K562 (cell line): ENCODE data around the gene LRFN3. TPM values are rescaled to one million over a fixed set of nuclear protein-coding genes. Genes with fewer than 3 reads are reported as not detected.

Experiments
- E2F3 ChIP-seq: fragments of 250-450 bp; sonication (Bioruptor Pico); IDR thresholded peaks from 2 replicates; pipeline ENCODE4 v1.4.0; 2020; ENCODE audit warnings: mild to moderate bottlenecking
- ETV1 ChIP-seq: fragments of 450-650 bp; conservative IDR thresholded peaks from 2 replicates; pipeline ENCODE4 v1.6.1; 2016; ENCODE audit warnings: missing genetic modification characterization, control low read depth, low read depth, missing compliant biosample characterization
- FOXK1 ChIP-seq: sonication (generic); formaldehyde crosslinking; IDR thresholded peaks from 2 replicates; pipeline ENCODE4 v1.8.0; 2022; ENCODE audit warnings: missing genetic modification reagents, mild to moderate bottlenecking, borderline replicate concordance
- HNRNPLL ChIP-seq: fragments of 200-400 bp; formaldehyde crosslinking; IDR thresholded peaks from 2 replicates; pipeline ENCODE4 v1.6.1; 2017; ENCODE audit warnings: low read length, low read depth, mild to moderate bottlenecking; ENCODE audit not compliant: poor library complexity, severe bottlenecking
- NFIC ChIP-seq: fragments of 450-650 bp; IDR thresholded peaks from 2 replicates; pipeline ENCODE4 v1.6.1; 2017; ENCODE audit warnings: mild to moderate bottlenecking, inconsistent platforms
- PHB ChIP-seq: fragments of 250-450 bp; sonication (Bioruptor Pico); IDR thresholded peaks from 2 replicates; pipeline ENCODE4 v1.5.0; 2021
- POLR2A ChIP-seq: fragments of 450-650 bp; conservative IDR thresholded peaks from 2 replicates; pipeline ENCODE4 v1.6.1; 2016
- RAD51 ChIP-seq: fragments of 450-650 bp; IDR thresholded peaks from 2 replicates; pipeline ENCODE4 v1.7.1; 2016; ENCODE audit warnings: low read depth, mild to moderate bottlenecking, borderline replicate concordance
- TCF7L2 ChIP-seq: fragments of 150-350 bp; IDR thresholded peaks from 2 replicates; pipeline ENCODE4 v1.6.1; 2016; ENCODE audit warnings: low read depth, mild to moderate bottlenecking, low read length, moderate library complexity
- ZBTB1 ChIP-seq: sonication (generic); formaldehyde crosslinking; IDR thresholded peaks from 2 replicates; pipeline ENCODE4 v1.8.1; 2023; ENCODE audit warnings: missing genetic modification reagents, low read depth, mild to moderate bottlenecking, borderline replicate concordance
- ZNF174 ChIP-seq: fragments of 250-450 bp; sonication (Bioruptor Pico); IDR thresholded peaks from 2 replicates; pipeline ENCODE4 v1.4.0; 2020; ENCODE audit warnings: mild to moderate bottlenecking
- ZNF282 ChIP-seq: sonication (generic); formaldehyde crosslinking; IDR thresholded peaks from 2 replicates; pipeline ENCODE4 v1.8.1; 2023; ENCODE audit warnings: missing genetic modification reagents
- ZNF785 ChIP-seq: fragments of 250-450 bp; sonication (Bioruptor Pico); IDR thresholded peaks from 2 replicates; pipeline ENCODE4 v1.4.0; 2020; ENCODE audit warnings: mild to moderate bottlenecking
- ZNF830 ChIP-seq: fragments of 250-450 bp; sonication (Bioruptor Pico); IDR thresholded peaks from 2 replicates; pipeline ENCODE4 v1.5.0; 2021; ENCODE audit warnings: mild to moderate bottlenecking
- polyA plus RNA-seq, 8 experiments: library from polyadenylated mRNA; depleted of rRNA in 4 of 8; stranded (reverse) in 5 of 8; unstranded in 3 of 8; fragments of >200 nt; fragmentation: Nextera tagmentation in 2 of 8; fragmentation: Illumina TruSeq in 1 of 8; extraction: Ambion mirVana in 2 of 8; extraction: Trizol in 1 of 8; gene quantifications; 2 replicates each; pipeline versions ENCODE4 v1.2.1 to v1.2.3, GENCODE V29; 2011 to 2014; ENCODE audit warnings: inconsistent platforms in 1 of 8, missing spikeins in 1 of 8
- total RNA-seq, 7 experiments: library from RNA; depleted of rRNA in 6 of 7; stranded (reverse); fragments of >200 nt in 6 of 7; fragmentation: Illumina TruSeq in 2 of 7; extraction: Trizol in 2 of 7; gene quantifications; 2 replicates each; pipeline versions ENCODE4 v1.2.1 to v1.2.3, GENCODE V29; 2011 to 2021; ENCODE audit warnings: low replicate concordance in 1 of 7
- TF ChIP-seq, protein P1 (sequence below): fragments of 250-450 bp; sonication (Bioruptor Pico); IDR thresholded peaks from 2 replicates; pipeline ENCODE4 v1.4.0; 2020
- TF ChIP-seq, protein P2 (sequence below), 2 experiments: IDR thresholded peaks in 1 of 2; conservative IDR thresholded peaks in 1 of 2; 2 replicates each; pipeline ENCODE4 v1.6.1; 2016; ENCODE audit warnings: low read depth in 2 of 2, mild to moderate bottlenecking in 1 of 2, missing compliant biosample characterization in 1 of 2, missing genetic modification characterization in 1 of 2, moderate library complexity in 1 of 2
- TF ChIP-seq, protein P3 (sequence below): fragments of 450-650 bp; IDR thresholded peaks from 2 replicates; pipeline ENCODE4 v1.6.1; 2016
- TF ChIP-seq, protein P4 (sequence below): sonication (generic); formaldehyde crosslinking; IDR thresholded peaks from 2 replicates; pipeline ENCODE4 v1.8.1; 2023; ENCODE audit warnings: mild to moderate bottlenecking, missing genetic modification reagents, moderate library complexity

The LRFN3 gene
- total and polyA plus RNA-seq, 9 of the 15 experiments (the other 6 are each of a cell fraction or from before 2014, with no cell fraction given) = 0.03 to 0.12 (median 0.11) TPM; not detected in 6

DNA sequence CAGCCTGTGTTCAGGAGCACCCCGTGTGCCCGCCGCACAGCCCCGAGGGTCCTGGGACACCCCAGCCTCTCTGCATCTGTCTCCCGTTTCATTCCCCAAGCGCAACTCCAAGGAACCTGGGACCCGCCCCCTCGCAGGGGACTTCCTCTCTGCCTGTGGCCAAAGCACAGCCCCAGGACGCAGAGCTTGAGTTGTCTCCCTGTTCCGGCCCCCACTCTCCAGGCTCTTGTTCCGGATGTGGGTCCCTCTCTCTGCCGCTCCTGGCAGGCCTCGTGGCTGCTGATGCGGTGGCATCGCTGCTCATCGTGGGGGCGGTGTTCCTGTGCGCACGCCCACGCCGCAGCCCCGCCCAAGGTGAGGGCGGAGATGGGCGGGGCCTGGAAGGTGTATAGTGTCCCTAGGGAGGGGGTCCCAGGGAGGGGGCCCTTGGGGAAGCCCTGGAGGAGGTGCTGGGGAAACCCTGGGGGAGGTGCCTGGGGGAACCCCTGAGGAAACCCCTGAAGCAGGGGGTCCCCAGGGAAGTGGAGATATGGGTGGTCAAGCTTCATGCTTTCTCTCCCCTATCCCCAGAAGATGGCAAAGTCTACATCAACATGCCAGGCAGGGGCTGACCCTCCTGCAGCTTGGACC, 32.5 kb upstream of the LRFN3 start (continued):
- TF ChIP-seq, protein P1, sequence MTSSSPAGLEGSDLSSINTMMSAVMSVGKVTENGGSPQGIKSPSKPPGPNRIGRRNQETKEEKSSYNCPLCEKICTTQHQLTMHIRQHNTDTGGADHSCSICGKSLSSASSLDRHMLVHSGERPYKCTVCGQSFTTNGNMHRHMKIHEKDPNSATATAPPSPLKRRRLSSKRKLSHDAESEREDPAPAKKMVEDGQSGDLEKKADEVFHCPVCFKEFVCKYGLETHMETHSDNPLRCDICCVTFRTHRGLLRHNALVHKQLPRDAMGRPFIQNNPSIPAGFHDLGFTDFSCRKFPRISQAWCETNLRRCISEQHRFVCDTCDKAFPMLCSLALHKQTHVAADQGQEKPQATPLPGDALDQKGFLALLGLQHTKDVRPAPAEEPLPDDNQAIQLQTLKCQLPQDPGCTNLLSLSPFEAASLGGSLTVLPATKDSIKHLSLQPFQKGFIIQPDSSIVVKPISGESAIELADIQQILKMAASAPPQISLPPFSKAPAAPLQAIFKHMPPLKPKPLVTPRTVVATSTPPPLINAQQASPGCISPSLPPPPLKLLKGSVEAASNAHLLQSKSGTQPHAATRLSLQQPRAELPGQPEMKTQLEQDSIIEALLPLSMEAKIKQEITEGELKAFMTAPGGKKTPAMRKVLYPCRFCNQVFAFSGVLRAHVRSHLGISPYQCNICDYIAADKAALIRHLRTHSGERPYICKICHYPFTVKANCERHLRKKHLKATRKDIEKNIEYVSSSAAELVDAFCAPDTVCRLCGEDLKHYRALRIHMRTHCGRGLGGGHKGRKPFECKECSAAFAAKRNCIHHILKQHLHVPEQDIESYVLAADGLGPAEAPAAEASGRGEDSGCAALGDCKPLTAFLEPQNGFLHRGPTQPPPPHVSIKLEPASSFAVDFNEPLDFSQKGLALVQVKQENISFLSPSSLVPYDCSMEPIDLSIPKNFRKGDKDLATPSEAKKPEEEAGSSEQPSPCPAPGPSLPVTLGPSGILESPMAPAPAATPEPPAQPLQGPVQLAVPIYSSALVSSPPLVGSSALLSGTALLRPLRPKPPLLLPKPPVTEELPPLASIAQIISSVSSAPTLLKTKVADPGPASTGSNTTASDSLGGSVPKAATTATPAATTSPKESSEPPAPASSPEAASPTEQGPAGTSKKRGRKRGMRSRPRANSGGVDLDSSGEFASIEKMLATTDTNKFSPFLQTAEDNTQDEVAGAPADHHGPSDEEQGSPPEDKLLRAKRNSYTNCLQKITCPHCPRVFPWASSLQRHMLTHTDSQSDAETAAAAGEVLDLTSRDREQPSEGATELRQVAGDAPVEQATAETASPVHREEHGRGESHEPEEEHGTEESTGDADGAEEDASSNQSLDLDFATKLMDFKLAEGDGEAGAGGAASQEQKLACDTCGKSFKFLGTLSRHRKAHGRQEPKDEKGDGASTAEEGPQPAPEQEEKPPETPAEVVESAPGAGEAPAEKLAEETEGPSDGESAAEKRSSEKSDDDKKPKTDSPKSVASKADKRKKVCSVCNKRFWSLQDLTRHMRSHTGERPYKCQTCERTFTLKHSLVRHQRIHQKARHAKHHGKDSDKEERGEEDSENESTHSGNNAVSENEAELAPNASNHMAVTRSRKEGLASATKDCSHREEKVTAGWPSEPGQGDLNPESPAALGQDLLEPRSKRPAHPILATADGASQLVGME (CRISPR knock-in tag) = no peak
- TF ChIP-seq HNRNPLL (no peak), TCF7L2 (no peak), E2F3 (CRISPR knock-in tag) (peak; percentile 44; the same call in 1 of the 2 replicates), ETV1 (tag) (peak; percentile 85), ZNF785 (no peak), NFIC (no peak), ZNF174 (CRISPR knock-in tag) (no peak), POLR2A (peak; percentile 47; the same call in 1 of the 2 replicates), RAD51 (no peak), ZNF282 (CRISPR knock-in tag) (no peak), FOXK1 (CRISPR knock-in tag) (no peak), ZNF830 (CRISPR knock-in tag) (no peak), PHB (no peak), ZBTB1 (CRISPR knock-in tag) (no peak)
- TF ChIP-seq, protein P2, sequence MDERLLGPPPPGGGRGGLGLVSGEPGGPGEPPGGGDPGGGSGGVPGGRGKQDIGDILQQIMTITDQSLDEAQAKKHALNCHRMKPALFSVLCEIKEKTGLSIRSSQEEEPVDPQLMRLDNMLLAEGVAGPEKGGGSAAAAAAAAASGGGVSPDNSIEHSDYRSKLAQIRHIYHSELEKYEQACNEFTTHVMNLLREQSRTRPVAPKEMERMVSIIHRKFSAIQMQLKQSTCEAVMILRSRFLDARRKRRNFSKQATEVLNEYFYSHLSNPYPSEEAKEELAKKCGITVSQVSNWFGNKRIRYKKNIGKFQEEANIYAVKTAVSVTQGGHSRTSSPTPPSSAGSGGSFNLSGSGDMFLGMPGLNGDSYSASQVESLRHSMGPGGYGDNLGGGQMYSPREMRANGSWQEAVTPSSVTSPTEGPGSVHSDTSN (CRISPR knock-in tag; IDR thresholded peaks at IDR 0.05; ENCODE audit: low read depth) = no peak
- TF ChIP-seq, protein P2 (tag; conservative IDR thresholded peaks at IDR 0.05; ENCODE audit: low read depth) = no peak
- TF ChIP-seq, protein P3, sequence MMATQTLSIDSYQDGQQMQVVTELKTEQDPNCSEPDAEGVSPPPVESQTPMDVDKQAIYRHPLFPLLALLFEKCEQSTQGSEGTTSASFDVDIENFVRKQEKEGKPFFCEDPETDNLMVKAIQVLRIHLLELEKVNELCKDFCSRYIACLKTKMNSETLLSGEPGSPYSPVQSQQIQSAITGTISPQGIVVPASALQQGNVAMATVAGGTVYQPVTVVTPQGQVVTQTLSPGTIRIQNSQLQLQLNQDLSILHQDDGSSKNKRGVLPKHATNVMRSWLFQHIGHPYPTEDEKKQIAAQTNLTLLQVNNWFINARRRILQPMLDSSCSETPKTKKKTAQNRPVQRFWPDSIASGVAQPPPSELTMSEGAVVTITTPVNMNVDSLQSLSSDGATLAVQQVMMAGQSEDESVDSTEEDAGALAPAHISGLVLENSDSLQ = peak; percentile 36; the same call in 1 of the 2 replicates
- TF ChIP-seq, protein P4, sequence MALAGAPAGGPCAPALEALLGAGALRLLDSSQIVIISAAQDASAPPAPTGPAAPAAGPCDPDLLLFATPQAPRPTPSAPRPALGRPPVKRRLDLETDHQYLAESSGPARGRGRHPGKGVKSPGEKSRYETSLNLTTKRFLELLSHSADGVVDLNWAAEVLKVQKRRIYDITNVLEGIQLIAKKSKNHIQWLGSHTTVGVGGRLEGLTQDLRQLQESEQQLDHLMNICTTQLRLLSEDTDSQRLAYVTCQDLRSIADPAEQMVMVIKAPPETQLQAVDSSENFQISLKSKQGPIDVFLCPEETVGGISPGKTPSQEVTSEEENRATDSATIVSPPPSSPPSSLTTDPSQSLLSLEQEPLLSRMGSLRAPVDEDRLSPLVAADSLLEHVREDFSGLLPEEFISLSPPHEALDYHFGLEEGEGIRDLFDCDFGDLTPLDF (CRISPR knock-in tag) = no peak
